OCI-LY1 (cell line): ENCODE results near the gene FOXN3.

Experiments used
- H2AFZ ChIP-seq: fragments of 200-600 bp; sonication (generic), shearing (Covaris generic); 2 replicates; pipeline ENCODE4 v1.6.0; 2014; ENCODE audit warnings: antibody characterized with exemption, mild to moderate bottlenecking, low read length
- H3F3A ChIP-seq: fragments of 200-600 bp; sonication (generic), shearing (Covaris generic); 2 replicates; pipeline ENCODE4 v1.6.0; 2014; ENCODE audit warnings: mild to moderate bottlenecking, antibody characterized with exemption, low read length, moderate library complexity; ENCODE audit not compliant: insufficient read depth
- H3K27ac ChIP-seq: fragments of 200-600 bp; sonication (generic); 2 replicates; pipeline ENCODE4 v1.5.1; 2014; ENCODE audit warnings: low read length, mixed run types, mild to moderate bottlenecking, low read depth; ENCODE audit not compliant: poor library complexity, severe bottlenecking
- H3K27me3 ChIP-seq: fragments of 200-600 bp; sonication (generic); 2 replicates; pipeline ENCODE4 v1.6.0; 2014; ENCODE audit warnings: antibody characterized with exemption, mild to moderate bottlenecking, low read length, moderate library complexity; ENCODE audit not compliant: insufficient read depth
- H3K36me3 ChIP-seq: fragments of 200-600 bp; sonication (generic); 2 replicates; pipeline ENCODE4 v1.6.1; 2014; ENCODE audit warnings: mild to moderate bottlenecking, antibody characterized with exemption, low read length, moderate library complexity, mixed read lengths; ENCODE audit not compliant: insufficient read depth
- H3K4me1 ChIP-seq: fragments of 200-600 bp; sonication (generic); 2 replicates; pipeline ENCODE4 v1.5.1; 2014; ENCODE audit warnings: mild to moderate bottlenecking, low read length, moderate library complexity; ENCODE audit not compliant: insufficient read depth, severe bottlenecking
- H3K4me2 ChIP-seq: fragments of 200-600 bp; sonication (generic), shearing (Covaris generic); 2 replicates; pipeline ENCODE4 v1.6.1; 2014; ENCODE audit warnings: low read length
- H3K4me3 ChIP-seq: fragments of 200-600 bp; sonication (generic); 2 replicates; pipeline ENCODE4 v1.5.1; 2014; ENCODE audit warnings: low read length, low read depth, mild to moderate bottlenecking, mixed read lengths; ENCODE audit not compliant: poor library complexity, severe bottlenecking
- H3K79me2 ChIP-seq: fragments of 200-600 bp; shearing (Covaris generic); 2 replicates; pipeline ENCODE4 v1.6.1; 2016; ENCODE audit warnings: mixed run types, low read length, mixed read lengths; ENCODE audit not compliant: insufficient read depth
- H3K9ac ChIP-seq: fragments of 200-600 bp; sonication (generic), shearing (Covaris generic); 2 replicates; pipeline ENCODE4 v1.6.1; 2014; ENCODE audit warnings: mild to moderate bottlenecking, low read length, mixed read lengths
- H3K9me2 ChIP-seq: fragments of 200-600 bp; sonication (generic), shearing (Covaris generic); 2 replicates; pipeline ENCODE4 v1.6.1; 2014; ENCODE audit warnings: low read depth, mild to moderate bottlenecking, low read length, mixed read lengths
- H3K9me3 ChIP-seq: fragments of 200-600 bp; shearing (Covaris generic); 2 replicates; pipeline ENCODE4 v1.6.1; 2014; ENCODE audit warnings: low read length, mixed read lengths
- H4K20me1 ChIP-seq: fragments of 200-600 bp; sonication (generic), shearing (Covaris generic); 2 replicates; pipeline ENCODE4 v1.6.0; 2016; ENCODE audit warnings: mild to moderate bottlenecking, low read length; ENCODE audit not compliant: insufficient read depth
- CTCF ChIP-seq: fragments of 200-600 bp; sonication (generic), shearing (Covaris generic); IDR thresholded peaks from 2 replicates; pipeline ENCODE4 v1.5.1; 2017; ENCODE audit warnings: mild to moderate bottlenecking, antibody characterized with exemption, low read length, moderate library complexity, mixed read lengths
- EZH2 ChIP-seq: fragments of 200-600 bp; sonication (generic), shearing (Covaris generic); IDR thresholded peaks from 2 replicates; pipeline ENCODE4 v1.8.0; 2017; ENCODE audit warnings: borderline replicate concordance, mixed run types, mild to moderate bottlenecking, antibody characterized with exemption, low read length, moderate library complexity, mixed read lengths

FOXN3 gene

GRCh38 chr14:89167705-89168104 is 249.3 kb downstream of the FOXN3 start:
- no peak overlapping the region for H3K27ac ChIP-seq
- no peak overlapping the region for H3K9ac ChIP-seq
- H4K20me1 ChIP-seq = no peaks in the 10 kb centered on the region
- H2AFZ ChIP-seq = no peak overlapping the region
- no peak for TF ChIP-seq EZH2
- TF ChIP-seq CTCF = no peak
- H3K27me3 ChIP-seq = no peaks in the 10 kb centered on the region
- peaks cover 7% of the 10 kb centered on the region; the same call in 1 of the 2 replicates for H3K9me3 ChIP-seq
- H3K4me1 ChIP-seq = peaks cover 16% of the 10 kb centered on the region
- H3K36me3 ChIP-seq = peaks cover 18% of the 10 kb centered on the region
- H3K9me2 ChIP-seq = no peaks in the 10 kb centered on the region
- no peak overlapping the region for H3K4me3 ChIP-seq
- no peak overlapping the region for H3K4me2 ChIP-seq
- H3K79me2 ChIP-seq = no peaks in the 10 kb centered on the region
- H3F3A ChIP-seq = no peaks in the 10 kb centered on the region

- Histone ChIP-seq H3K4me1 (peaks cover 16% of the 10 kb centered on the region), H3K4me2 (no peak overlapping the region), H3K36me3 (peaks cover 17% of the 10 kb centered on the region), H3F3A (no peaks in the 10 kb centered on the region), H3K9me2 (no peaks in the 10 kb centered on the region), H3K27ac (no peak overlapping the region), H3K9me3 (0 out of 2 replicates have a peak, but pooled peaks cover 4% of the 10 kb centered on the region), H4K20me1 (no peaks in the 10 kb centered on the region), H3K27me3 (no peaks in the 10 kb centered on the region), H3K9ac (no peak overlapping the region), H2AFZ (no peak overlapping the region), H3K4me3 (no peak overlapping the region), H3K79me2 (no peaks in the 10 kb centered on the region)
- TF ChIP-seq EZH2 (no peak), CTCF (no peak)
These were observed 250.4 kb downstream of the FOXN3 start for GRCh38 chr14:89166633-89167032.

- Histone ChIP-seq H3K4me2 (peak overlapping the region; percentile 49), H3K79me2 (no peaks in the 10 kb centered on the region), H3K36me3 (peaks cover 27% of the 10 kb centered on the region), H3K4me1 (peaks cover 16% of the 10 kb centered on the region), H4K20me1 (no peaks in the 10 kb centered on the region), H3K9me2 (no peaks in the 10 kb centered on the region), H3F3A (no peaks in the 10 kb centered on the region), H3K9ac (peak overlapping the region; percentile 23; the same call in 1 of the 2 replicates), H3K4me3 (peak overlapping the region; percentile 13), H3K9me3 (no peaks in the 10 kb centered on the region), H3K27me3 (no peaks in the 10 kb centered on the region), H3K27ac (peak overlapping the region; percentile 31), H2AFZ (no peak overlapping the region)
- TF ChIP-seq CTCF (no peak), EZH2 (no peak)
These were observed 251.5 kb downstream of the FOXN3 start for GRCh38 chr14:89165189-89166181.
